Measurements from ENCODE around the gene ZFX.

DNA sequence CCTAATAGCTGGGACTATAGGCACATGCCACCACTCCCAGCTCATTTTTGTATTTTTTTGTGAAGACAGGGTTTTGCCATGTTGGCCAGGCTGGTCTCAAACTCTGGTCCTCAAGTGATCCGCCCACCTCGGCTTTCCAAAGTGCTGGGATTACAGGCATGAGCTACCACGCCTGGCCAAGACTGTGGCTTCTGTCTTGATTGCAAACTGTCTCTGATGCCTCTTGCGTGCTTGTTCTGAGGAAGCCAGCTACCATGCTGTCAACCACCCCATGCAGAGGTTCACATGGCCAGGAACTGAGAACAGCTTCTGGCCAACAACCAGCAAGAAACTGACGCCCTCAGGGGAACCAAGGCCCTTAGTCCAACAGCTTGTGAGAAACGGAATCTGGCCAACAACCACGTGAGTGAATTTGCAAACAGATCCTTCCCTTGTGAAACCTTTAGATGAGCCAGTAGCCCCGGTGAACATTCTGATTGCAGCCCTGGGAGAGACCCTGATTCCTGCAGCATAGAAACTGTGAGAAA is 93.2 kb downstream of the ZFX start:
- no peak for TF ChIP-seq EZH2 (IDR thresholded peaks at IDR 0.05; ENCODE audit: low read length, missing control alignments)
- TF ChIP-seq, protein P1, sequence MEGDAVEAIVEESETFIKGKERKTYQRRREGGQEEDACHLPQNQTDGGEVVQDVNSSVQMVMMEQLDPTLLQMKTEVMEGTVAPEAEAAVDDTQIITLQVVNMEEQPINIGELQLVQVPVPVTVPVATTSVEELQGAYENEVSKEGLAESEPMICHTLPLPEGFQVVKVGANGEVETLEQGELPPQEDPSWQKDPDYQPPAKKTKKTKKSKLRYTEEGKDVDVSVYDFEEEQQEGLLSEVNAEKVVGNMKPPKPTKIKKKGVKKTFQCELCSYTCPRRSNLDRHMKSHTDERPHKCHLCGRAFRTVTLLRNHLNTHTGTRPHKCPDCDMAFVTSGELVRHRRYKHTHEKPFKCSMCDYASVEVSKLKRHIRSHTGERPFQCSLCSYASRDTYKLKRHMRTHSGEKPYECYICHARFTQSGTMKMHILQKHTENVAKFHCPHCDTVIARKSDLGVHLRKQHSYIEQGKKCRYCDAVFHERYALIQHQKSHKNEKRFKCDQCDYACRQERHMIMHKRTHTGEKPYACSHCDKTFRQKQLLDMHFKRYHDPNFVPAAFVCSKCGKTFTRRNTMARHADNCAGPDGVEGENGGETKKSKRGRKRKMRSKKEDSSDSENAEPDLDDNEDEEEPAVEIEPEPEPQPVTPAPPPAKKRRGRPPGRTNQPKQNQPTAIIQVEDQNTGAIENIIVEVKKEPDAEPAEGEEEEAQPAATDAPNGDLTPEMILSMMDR (conservative IDR thresholded peaks at IDR 0.05 in 1 of 2, IDR thresholded peaks at IDR 0.05 in 1 of 2; ENCODE audit: low read depth in 1 of 2, low read length in 2 of 2): no peak
